ENCODE measurements around the gene RBMY1B.
"Not testable (repeated sequence)": the region's sequence is repeated elsewhere in the genome, so short reads cannot be mapped to it uniquely, and the experiment has no call there.

Gene RBMY1B

GRCh38 chrY:21511038-21511437 lies at the start of gene RBMY1B:
Gene RBMY1B, plus strand, starts transcription at chrY:21511338. Its CDS starts 2,013 bp downstream, at chrY:21513351.
- DNase-seq (ENCODE audit: extremely low read depth, insufficient read length); H3K36me3 ChIP-seq (ENCODE audit: control insufficient read depth, insufficient read depth, low read length); H3K4me3 ChIP-seq (replicated peaks; ENCODE audit: low read depth, low read length); H3K27me3 ChIP-seq (replicated peaks; ENCODE audit: control insufficient read depth, insufficient read depth, low read length): not testable (repeated sequence)

- not testable (repeated sequence) for DNase-seq (ENCODE audit: extremely low read depth, insufficient read length); H3K36me3 ChIP-seq (ENCODE audit: control insufficient read depth, insufficient read depth, low read length); H3K27me3 ChIP-seq (replicated peaks; ENCODE audit: control insufficient read depth, insufficient read depth, low read length)
Observed at GRCh38 chrY:21462915-21463314, 48.2 kb upstream of the RBMY1B start.

GRCh38 chrY:21482967-21483366 lies 28.2 kb upstream of the RBMY1B start:
- DNase-seq (ENCODE audit: extremely low read depth, insufficient read length): no peak
- Histone ChIP-seq H3K4me3 (replicated peaks; ENCODE audit: low read depth, low read length) (no peak overlapping the region), H3K36me3 (ENCODE audit: control insufficient read depth, insufficient read depth, low read length) (no peaks in the 10 kb centered on the region), H3K27me3 (replicated peaks; ENCODE audit: control insufficient read depth, insufficient read depth, low read length) (no peaks in the 10 kb centered on the region)
- TF ChIP-seq CTCF (IDR thresholded peaks at IDR 0.05; ENCODE audit: insufficient read depth, low read length, poor library complexity, severe bottlenecking): no peak

More at GRCh38 chrY:21462915-21463314, 48.2 kb upstream of the RBMY1B start:
- H3K4me3 ChIP-seq (replicated peaks; ENCODE audit: low read depth, low read length): not testable (repeated sequence)

- not testable (repeated sequence) for DNase-seq (ENCODE audit: extremely low read depth, insufficient read length); H3K4me3 ChIP-seq (replicated peaks; ENCODE audit: low read depth, low read length); H3K36me3 ChIP-seq (ENCODE audit: control insufficient read depth, insufficient read depth, low read length); H3K27me3 ChIP-seq (replicated peaks; ENCODE audit: control insufficient read depth, insufficient read depth, low read length)
Observed at GRCh38 chrY:21534579-21534978, 23.4 kb downstream of the RBMY1B start, which contains the start of gene RBMY1A1. Gene RBMY1A1, plus strand, starts transcription at chrY:21534879. Its CDS starts 2,013 bp downstream, at chrY:21536892.

- H3K4me3 ChIP-seq (replicated peaks; ENCODE audit: low read depth, low read length); H3K36me3 ChIP-seq (ENCODE audit: control insufficient read depth, insufficient read depth, low read length); H3K27me3 ChIP-seq (replicated peaks; ENCODE audit: control insufficient read depth, insufficient read depth, low read length); DNase-seq (ENCODE audit: extremely low read depth, insufficient read length): not testable (repeated sequence)
Observed at GRCh38 chrY:21559316-21559984, 48.3 kb downstream of the RBMY1B start.

Data from GM06990 (cell line).